Thoracic aorta (tissue), 2 donors: ENCODE measurements around the gene DPEP3. TPM values are rescaled to one million over a fixed set of nuclear protein-coding genes. Genes with fewer than 3 reads are reported as not detected.

ENCODE experiments used
- ATAC-seq: fragments of 150-250 bp; one replicate; pipeline ENCODE4 v1.8.0; 2017; ENCODE audit warnings: low read depth; ENCODE audit not compliant: insufficient number of reproducible peaks, low FRiP score
- DNase-seq: peaks from one replicate; pipeline ENCODE4 v3.0.0-alpha.2; 2020; ENCODE audit warnings: low spot score
- H3K27ac ChIP-seq, 2 donors: fragments of 200-600 bp; sonication (generic); 1 replicate in 1 of 2; 2 replicates in 1 of 2; pipeline ENCODE4 v1.5.1; 2016; ENCODE audit warnings: mild to moderate bottlenecking in 2 of 2, moderate library complexity in 2 of 2
- H3K27me3 ChIP-seq: fragments of 200-600 bp; sonication (generic); replicated peaks from 2 replicates; pipeline ENCODE4 v1.6.0; 2016; ENCODE audit warnings: mild to moderate bottlenecking; ENCODE audit not compliant: insufficient read depth
- H3K36me3 ChIP-seq: fragments of 200-600 bp; sonication (generic); one replicate; pipeline ENCODE4 v1.5.1; 2016
- H3K4me1 ChIP-seq, 2 donors: fragments of 200-600 bp; sonication (generic); 1 replicate in 1 of 2; 2 replicates in 1 of 2; pipeline versions ENCODE4 v1.5.1 to v1.6.0; 2016; ENCODE audit warnings: low read depth in 2 of 2, mild to moderate bottlenecking in 1 of 2; ENCODE audit not compliant: control insufficient read depth in 1 of 2
- H3K4me3 ChIP-seq: fragments of 200-600 bp; sonication (generic); 2 replicates; pipeline ENCODE4 v1.5.1; 2016; ENCODE audit warnings: mild to moderate bottlenecking
- H3K9me3 ChIP-seq: fragments of 200-600 bp; sonication (generic); 2 replicates; pipeline ENCODE4 v1.5.1; 2016
- CTCF ChIP-seq: fragments of 200-600 bp; sonication (generic); IDR thresholded peaks from one replicate; pipeline ENCODE4 v1.5.1; 2019; ENCODE audit warnings: antibody characterized with exemption
- total RNA-seq, 2 donors: library from RNA; depleted of rRNA; stranded (reverse); fragments of >200 nt; gene quantifications; one replicate each; pipeline versions ENCODE4 v1.1.0 to v1.2.3, GENCODE V29; 2016

Gene DPEP3
- total RNA-seq, 2 donors from 2014 or later, result not detected

GRCh38 chr16:67936880-67937605, 43.3 kb downstream of the DPEP3 start:
- Histone ChIP-seq H3K36me3 (peaks cover 18% of the 10 kb centered on the region), H3K4me3 (peak overlapping the region; percentile 100), H3K27ac (peak overlapping the region; percentile 87 to 89), H3K9me3 (no peaks in the 10 kb centered on the region), H3K27me3 (no peaks in the 10 kb centered on the region), H3K4me1 (peaks cover 17 to 21% of the 10 kb centered on the region in 2 donors)
- no peak for DNase-seq
- no peak for TF ChIP-seq CTCF
- no peak for ATAC-seq

GRCh38 chr16:67936124-67936879, 44.0 kb downstream of the DPEP3 start, which contains the start of gene PSMB10:
Gene PSMB10, minus strand, starts transcription at chr16:67936850. Its CDS starts 101 bp downstream, at chr16:67936749.
- no peak for TF ChIP-seq CTCF
- H3K4me3 ChIP-seq, result peak within 1 kb of the TSS; percentile 100
- H3K9me3 ChIP-seq, result no peaks in the 10 kb centered on the region
- H3K27me3 ChIP-seq, result no peaks in the 10 kb centered on the region
- peaks cover 17 to 21% of the 10 kb centered on the region in 2 donors for H3K4me1 ChIP-seq
- DNase-seq, result no peak
- H3K36me3 ChIP-seq, result peaks cover 13% of the 10 kb centered on the region
- ATAC-seq, result peak; percentile 4
- H3K27ac ChIP-seq, result peak within 1 kb of the TSS; percentile 87 to 89

GRCh38 chr16:67935402-67936123, 44.7 kb downstream of the DPEP3 start:
- peak overlapping the region; percentile 100 for H3K4me3 ChIP-seq
- peaks cover 12% of the 10 kb centered on the region for H3K36me3 ChIP-seq
- peak overlapping the region; percentile 87 to 89 for H3K27ac ChIP-seq
- H3K4me1 ChIP-seq, result peaks cover 17 to 21% of the 10 kb centered on the region in 2 donors
- peak; percentile 10 for TF ChIP-seq CTCF
- ATAC-seq, result peak; percentile 81
- H3K27me3 ChIP-seq, result no peaks in the 10 kb centered on the region
- peak; percentile 85 for DNase-seq
- H3K9me3 ChIP-seq, result no peaks in the 10 kb centered on the region

- Histone ChIP-seq H3K27me3 (no peaks in the 10 kb centered on the region), H3K36me3 (peaks cover 11% of the 10 kb centered on the region), H3K27ac (peak overlapping the region; percentile 87 to 89), H3K4me1 (peaks cover 17 to 21% of the 10 kb centered on the region in 2 donors), H3K4me3 (peak overlapping the region; percentile 100), H3K9me3 (no peaks in the 10 kb centered on the region)
- ATAC-seq (no peak), DNase-seq (no peak)
- TF ChIP-seq CTCF, result no peak
These were observed 45.2 kb downstream of the DPEP3 start for GRCh38 chr16:67935101-67935401.
